ENCODE results near the gene INTS6. TPM values are rescaled to one million over a fixed set of nuclear protein-coding genes. Genes with fewer than 3 reads are reported as not detected.

Gene INTS6
- total RNA-seq, 1 experiment from 2014 or later = 45.5 TPM

- TF ChIP-seq EZH2 (IDR thresholded peaks at IDR 0.05; ENCODE audit: low read depth) (no peak), CTCF (conservative IDR thresholded peaks at IDR 0.05) (no peak)
- no peak overlapping the region for H2AFZ ChIP-seq
- intact Hi-C loops (cut with micrococcal nuclease; ENCODE audit: unreplicated experiment) = no loop called here
- POLR2A ChIA-PET (ENCODE audit: unreplicated experiment) = no interaction called here
- no peaks in the 10 kb centered on the region for H3K27me3 ChIP-seq (ENCODE audit: insufficient read depth, low read depth)
- no peak overlapping the region for H3K27ac ChIP-seq
- no peaks in the 10 kb centered on the region for H4K20me1 ChIP-seq (ENCODE audit: insufficient read depth)
- H3F3A ChIP-seq (ENCODE audit: insufficient read depth, low read depth) = no peaks in the 10 kb centered on the region
- H3K36me3 ChIP-seq (ENCODE audit: low read depth) = no peaks in the 10 kb centered on the region
- no peaks in the 10 kb centered on the region; the same call in 1 of the 2 replicates for H3K9me2 ChIP-seq (ENCODE audit: insufficient read depth)
- DNase-seq = no peak
- H3K4me1 ChIP-seq (replicated peaks; ENCODE audit: insufficient read depth) = no peaks in the 10 kb centered on the region
- CTCF ChIA-PET = no interaction called here
- no peak overlapping the region for H3K4me3 ChIP-seq
- H3K79me2 ChIP-seq (ENCODE audit: low read depth) = no peaks in the 10 kb centered on the region
- BruUV-seq (replicated peaks) = no TSS peak
- H3K9me3 ChIP-seq (ENCODE audit: insufficient read depth, low read depth) = no peaks in the 10 kb centered on the region
- H3K4me2 ChIP-seq = no peak overlapping the region
Observed at GRCh38 chr13:51322826-51323225, 130.0 kb downstream of the INTS6 start.

DNA sequence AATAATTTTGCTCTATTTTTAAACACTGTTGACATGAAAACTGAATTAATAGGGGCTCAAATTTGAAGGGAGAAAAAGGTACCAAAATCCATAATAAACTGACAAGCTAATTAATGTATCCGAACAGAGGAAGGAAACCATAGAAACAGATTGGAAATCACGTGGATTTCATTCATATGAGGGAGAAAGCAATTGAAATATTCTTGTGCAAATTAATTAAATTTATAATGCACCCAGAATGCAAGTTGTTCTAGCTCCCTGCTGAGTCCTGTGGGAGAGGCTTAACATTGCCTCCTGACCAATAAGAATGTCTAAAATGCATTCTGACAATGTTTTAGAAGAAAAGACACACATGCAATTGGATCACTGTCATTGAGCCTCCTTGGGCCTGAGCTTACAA, 131.0 kb downstream of the INTS6 start:
- no peaks in the 10 kb centered on the region for H3K27me3 ChIP-seq (ENCODE audit: insufficient read depth, low read depth)
- H3K4me2 ChIP-seq = no peak overlapping the region
- TF ChIP-seq CTCF (conservative IDR thresholded peaks at IDR 0.05) (no peak), EZH2 (IDR thresholded peaks at IDR 0.05; ENCODE audit: low read depth) (no peak)
- no peaks in the 10 kb centered on the region; the same call in 1 of the 2 replicates for H3K9me2 ChIP-seq (ENCODE audit: insufficient read depth)
- intact Hi-C loops (cut with micrococcal nuclease; ENCODE audit: unreplicated experiment) = no loop called here
- no peaks in the 10 kb centered on the region for H3F3A ChIP-seq (ENCODE audit: insufficient read depth, low read depth)
- ChIA-PET CTCF (no interaction called here), POLR2A (ENCODE audit: unreplicated experiment) (no interaction called here)
- no peaks in the 10 kb centered on the region for H3K79me2 ChIP-seq (ENCODE audit: low read depth)
- no peak overlapping the region for H3K27ac ChIP-seq
- H3K9me3 ChIP-seq (ENCODE audit: insufficient read depth, low read depth) = no peaks in the 10 kb centered on the region
- BruUV-seq (replicated peaks) = no TSS peak
- H3K4me3 ChIP-seq = no peak overlapping the region
- H4K20me1 ChIP-seq (ENCODE audit: insufficient read depth) = no peaks in the 10 kb centered on the region
- no peaks in the 10 kb centered on the region for H3K36me3 ChIP-seq (ENCODE audit: low read depth)
- no peak overlapping the region for H2AFZ ChIP-seq
- no peak for DNase-seq
- H3K4me1 ChIP-seq (replicated peaks; ENCODE audit: insufficient read depth) = no peaks in the 10 kb centered on the region

GRCh38 chr13:51318876-51319275, 134.0 kb downstream of the INTS6 start:
- H3K4me1 ChIP-seq (replicated peaks; ENCODE audit: insufficient read depth) = no peaks in the 10 kb centered on the region
- TF ChIP-seq EZH2 (IDR thresholded peaks at IDR 0.05; ENCODE audit: low read depth) (no peak), CTCF (conservative IDR thresholded peaks at IDR 0.05) (no peak)
- H3K4me2 ChIP-seq = no peak overlapping the region
- BruUV-seq (replicated peaks) = no TSS peak
- no peaks in the 10 kb centered on the region for H3K79me2 ChIP-seq (ENCODE audit: low read depth)
- H3F3A ChIP-seq (ENCODE audit: insufficient read depth, low read depth) = no peaks in the 10 kb centered on the region
- H3K9me2 ChIP-seq (ENCODE audit: insufficient read depth) = no peaks in the 10 kb centered on the region
- intact Hi-C loops (cut with micrococcal nuclease; ENCODE audit: unreplicated experiment) = no loop called here
- H3K4me3 ChIP-seq = no peak overlapping the region
- H3K9me3 ChIP-seq (ENCODE audit: insufficient read depth, low read depth) = no peaks in the 10 kb centered on the region
- ChIA-PET CTCF (no interaction called here), POLR2A (ENCODE audit: unreplicated experiment) (no interaction called here)
- no peaks in the 10 kb centered on the region for H3K36me3 ChIP-seq (ENCODE audit: low read depth)
- no peak overlapping the region for H2AFZ ChIP-seq
- H3K27ac ChIP-seq = no peak overlapping the region
- no peaks in the 10 kb centered on the region for H4K20me1 ChIP-seq (ENCODE audit: insufficient read depth)
- peaks cover 5% of the 10 kb centered on the region; the same call in 1 of the 2 replicates for H3K27me3 ChIP-seq (ENCODE audit: insufficient read depth, low read depth)
- no peak for DNase-seq
